Liver (tissue), 9 donors: Measurements from ENCODE around the gene THSD4. TPM values are rescaled to one million over a fixed set of nuclear protein-coding genes. Genes with fewer than 3 reads are reported as not detected.

Experiments used
- DNase-seq: peaks from one replicate; pipeline ENCODE4 v3.0.0-alpha.2; 2017; ENCODE audit warnings: low spot score
- H3K27ac ChIP-seq, 2 donors: one replicate each; pipeline ENCODE4 v1.7.0; 2013; ENCODE audit warnings: inconsistent platforms in 2 of 2, low read length in 2 of 2, control low read depth in 1 of 2, low read depth in 1 of 2, mild to moderate bottlenecking in 1 of 2
- H3K27me3 ChIP-seq, 4 donors: one replicate each; pipeline versions ENCODE4 v1.6.1 to v1.7.0; 2013; ENCODE audit warnings: low read length in 3 of 4, inconsistent platforms in 1 of 4, mild to moderate bottlenecking in 1 of 4, moderate library complexity in 1 of 4; ENCODE audit not compliant: control insufficient read depth in 4 of 4, insufficient read depth in 4 of 4
- H3K36me3 ChIP-seq, 4 donors: one replicate each; pipeline versions ENCODE4 v1.6.1 to v1.7.0; 2013; ENCODE audit warnings: low read length in 3 of 4, mild to moderate bottlenecking in 3 of 4, low read depth in 1 of 4, moderate library complexity in 1 of 4; ENCODE audit not compliant: control insufficient read depth in 4 of 4, insufficient read depth in 3 of 4
- H3K4me1 ChIP-seq, 4 donors: one replicate each; pipeline versions ENCODE4 v1.6.1 to v1.7.0; 2013; ENCODE audit warnings: low read length in 3 of 4, mild to moderate bottlenecking in 3 of 4, moderate library complexity in 1 of 4; ENCODE audit not compliant: control insufficient read depth in 4 of 4, insufficient read depth in 4 of 4
- H3K4me3 ChIP-seq, 3 donors: one replicate each; pipeline versions ENCODE4 v1.6.1 to v1.7.0; 2013; ENCODE audit warnings: low read length in 3 of 3, control low read depth in 1 of 3, low read depth in 1 of 3, mild to moderate bottlenecking in 1 of 3
- H3K9ac ChIP-seq, 2 donors: one replicate each; pipeline ENCODE4 v1.7.0; 2013; ENCODE audit warnings: low read length in 2 of 2, mild to moderate bottlenecking in 2 of 2, moderate library complexity in 2 of 2, control low read depth in 1 of 2, low read depth in 1 of 2
- H3K9me3 ChIP-seq, 4 donors: one replicate each; pipeline versions ENCODE4 v1.6.1 to v1.7.0; 2013; ENCODE audit warnings: low read length in 3 of 4; ENCODE audit not compliant: control insufficient read depth in 4 of 4
- FOXA1 ChIP-seq: IDR thresholded peaks from 2 replicates; pipeline ENCODE4 v1.6.1; 2016; ENCODE audit warnings: antibody characterized with exemption
- FOXA2 ChIP-seq: IDR thresholded peaks from 2 replicates; pipeline ENCODE4 v1.6.1; 2016; ENCODE audit warnings: antibody characterized with exemption
- GABPA ChIP-seq, 2 donors: IDR thresholded peaks in 1 of 2; conservative IDR thresholded peaks in 1 of 2; 2 replicates each; pipeline ENCODE4 v1.6.1; 2016; ENCODE audit warnings: antibody characterized with exemption in 2 of 2, mild to moderate bottlenecking in 1 of 2, moderate library complexity in 1 of 2
- HNF4A ChIP-seq, 2 donors: conservative IDR thresholded peaks; 2 replicates each; pipeline ENCODE4 v1.6.1; 2016; ENCODE audit warnings: antibody characterized with exemption in 2 of 2, mild to moderate bottlenecking in 2 of 2
- HNF4G ChIP-seq: IDR thresholded peaks from 2 replicates; pipeline ENCODE4 v1.6.1; 2016; ENCODE audit warnings: antibody characterized with exemption
- JUND ChIP-seq, 2 donors: IDR thresholded peaks; 2 replicates each; pipeline ENCODE4 v1.6.1; 2016; ENCODE audit warnings: antibody characterized with exemption in 2 of 2
- NR2F2 ChIP-seq: IDR thresholded peaks from 2 replicates; pipeline ENCODE4 v1.6.1; 2016; ENCODE audit warnings: antibody characterized with exemption
- RAD21 ChIP-seq, 2 donors: IDR thresholded peaks; 2 replicates each; pipeline ENCODE4 v1.6.1; 2016; ENCODE audit warnings: antibody characterized with exemption in 2 of 2, mild to moderate bottlenecking in 2 of 2
- RXRA ChIP-seq, 2 donors: IDR thresholded peaks; 2 replicates each; pipeline ENCODE4 v1.6.1; 2017 to 2018; ENCODE audit warnings: antibody characterized with exemption in 2 of 2, mild to moderate bottlenecking in 1 of 2
- SP1 ChIP-seq: IDR thresholded peaks from 2 replicates; pipeline ENCODE4 v1.6.1; 2018; ENCODE audit warnings: antibody characterized with exemption, mild to moderate bottlenecking
- TAF1 ChIP-seq: conservative IDR thresholded peaks from 2 replicates; pipeline ENCODE4 v1.6.1; 2016; ENCODE audit warnings: antibody characterized with exemption, mild to moderate bottlenecking
- YY1 ChIP-seq: IDR thresholded peaks from 2 replicates; pipeline ENCODE4 v1.6.1; 2016; ENCODE audit warnings: antibody characterized with exemption, mild to moderate bottlenecking
- WGBS: extraction: QIAGEN DNeasy Blood & Tissue Kit; methylation state at CpG from one replicate; pipeline ENCODE4 v1.1.7; 2013; 5-methylcytosine and 5-hydroxymethylcytosine counted together
- polyA plus RNA-seq, 2 donors: library from polyadenylated mRNA; stranded (reverse) in 1 of 2; unstranded in 1 of 2; fragments of 200-250 nt in 1 of 2; fragments of >200 nt in 1 of 2; fragmentation: Nextera tagmentation in 1 of 2; extraction: Ambion mirVana in 1 of 2; gene quantifications; one replicate each; pipeline versions ENCODE4 v1.2.1 to v1.2.3, GENCODE V29; 2013 to 2015
- total RNA-seq, 2 donors: library from RNA; depleted of rRNA; stranded (reverse); fragments of >200 nt; gene quantifications; one replicate each; pipeline ENCODE4 v1.2.3, GENCODE V29; 2014
- TF ChIP-seq, protein P1 (sequence below): IDR thresholded peaks from 2 replicates; pipeline ENCODE4 v1.6.1; 2016; ENCODE audit warnings: antibody characterized with exemption
- TF ChIP-seq, protein P2 (sequence below): IDR thresholded peaks from 2 replicates; pipeline ENCODE4 v1.6.1; 2016; ENCODE audit warnings: antibody characterized with exemption
- TF ChIP-seq, protein P3 (sequence below): IDR thresholded peaks from 2 replicates; pipeline ENCODE4 v1.6.1; 2016; ENCODE audit warnings: antibody characterized with exemption, mild to moderate bottlenecking
- TF ChIP-seq, protein P4 (sequence below): IDR thresholded peaks from 2 replicates; pipeline ENCODE4 v1.6.1; 2016; ENCODE audit warnings: antibody characterized with exemption
- TF ChIP-seq, protein P5 (sequence below): fragments of 150-350 bp; IDR thresholded peaks from 2 replicates; pipeline ENCODE4 v1.5.1; 2017; ENCODE audit warnings: improper control_type of control experiment, low read depth, low read length; ENCODE audit not compliant: missing input control
- donor health status: healthy.
- donor health status: healthy.
- donor health status: healthy.
- donor health status: healthy.
- donor health status: healthy.

THSD4 gene
- total and polyA plus RNA-seq, 4 donors, result 0.23 to 11.5 (median 1.9) TPM

DNA sequence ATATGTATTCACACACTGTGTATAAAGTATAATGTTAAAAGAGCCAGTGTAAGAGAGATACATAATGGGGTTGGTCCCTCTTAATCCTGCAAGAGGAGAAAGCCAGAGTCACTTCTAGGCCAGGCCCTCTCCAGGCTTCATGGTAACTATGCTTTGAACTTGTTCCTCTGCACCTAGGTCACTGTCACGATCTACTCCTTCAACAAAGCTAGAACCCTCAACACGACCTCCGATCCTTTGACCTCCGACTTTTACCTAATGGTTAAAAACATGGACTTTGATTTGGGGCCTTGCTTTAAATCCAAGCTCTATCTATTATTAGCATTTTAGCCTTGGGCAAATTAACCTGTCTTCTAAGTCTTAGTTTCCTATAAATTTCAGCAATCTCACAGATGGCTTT is 541.2 kb downstream of the THSD4 start:
- H3K27me3 ChIP-seq, result no peaks in the 10 kb centered on the region
- H3K27ac ChIP-seq, result peak overlapping the region; percentile 54 to 86
- no peaks in the 10 kb centered on the region for H3K36me3 ChIP-seq
- no peaks in the 10 kb centered on the region for H3K9me3 ChIP-seq
- H3K9ac ChIP-seq, result no peak overlapping the region
- H3K4me3 ChIP-seq, result no peak overlapping the region
- 38% methylated on average over 4 of the region's 4 CpGs for WGBS
- DNase-seq, result no peak
- TF ChIP-seq HNF4A (conservative IDR thresholded peaks at IDR 0.05) (peak; percentile 56 to 74), JUND (IDR thresholded peaks at IDR 0.05) (no peak), HNF4G (no peak), RAD21 (IDR thresholded peaks at IDR 0.05) (no peak), RXRA (IDR thresholded peaks at IDR 0.05) (peak; percentile 6 to 31), TAF1 (no peak), FOXA2 (no peak), SP1 (no peak), FOXA1 (no peak), NR2F2 (peak; percentile 33), YY1 (no peak)
- TF ChIP-seq, protein P1, sequence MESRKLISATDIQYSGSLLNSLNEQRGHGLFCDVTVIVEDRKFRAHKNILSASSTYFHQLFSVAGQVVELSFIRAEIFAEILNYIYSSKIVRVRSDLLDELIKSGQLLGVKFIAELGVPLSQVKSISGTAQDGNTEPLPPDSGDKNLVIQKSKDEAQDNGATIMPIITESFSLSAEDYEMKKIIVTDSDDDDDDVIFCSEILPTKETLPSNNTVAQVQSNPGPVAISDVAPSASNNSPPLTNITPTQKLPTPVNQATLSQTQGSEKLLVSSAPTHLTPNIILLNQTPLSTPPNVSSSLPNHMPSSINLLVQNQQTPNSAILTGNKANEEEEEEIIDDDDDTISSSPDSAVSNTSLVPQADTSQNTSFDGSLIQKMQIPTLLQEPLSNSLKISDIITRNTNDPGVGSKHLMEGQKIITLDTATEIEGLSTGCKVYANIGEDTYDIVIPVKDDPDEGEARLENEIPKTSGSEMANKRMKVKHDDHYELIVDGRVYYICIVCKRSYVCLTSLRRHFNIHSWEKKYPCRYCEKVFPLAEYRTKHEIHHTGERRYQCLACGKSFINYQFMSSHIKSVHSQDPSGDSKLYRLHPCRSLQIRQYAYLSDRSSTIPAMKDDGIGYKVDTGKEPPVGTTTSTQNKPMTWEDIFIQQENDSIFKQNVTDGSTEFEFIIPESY, result no peak
- TF ChIP-seq, protein P2, sequence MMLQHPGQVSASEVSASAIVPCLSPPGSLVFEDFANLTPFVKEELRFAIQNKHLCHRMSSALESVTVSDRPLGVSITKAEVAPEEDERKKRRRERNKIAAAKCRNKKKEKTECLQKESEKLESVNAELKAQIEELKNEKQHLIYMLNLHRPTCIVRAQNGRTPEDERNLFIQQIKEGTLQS, result no peak
- TF ChIP-seq, protein P3, sequence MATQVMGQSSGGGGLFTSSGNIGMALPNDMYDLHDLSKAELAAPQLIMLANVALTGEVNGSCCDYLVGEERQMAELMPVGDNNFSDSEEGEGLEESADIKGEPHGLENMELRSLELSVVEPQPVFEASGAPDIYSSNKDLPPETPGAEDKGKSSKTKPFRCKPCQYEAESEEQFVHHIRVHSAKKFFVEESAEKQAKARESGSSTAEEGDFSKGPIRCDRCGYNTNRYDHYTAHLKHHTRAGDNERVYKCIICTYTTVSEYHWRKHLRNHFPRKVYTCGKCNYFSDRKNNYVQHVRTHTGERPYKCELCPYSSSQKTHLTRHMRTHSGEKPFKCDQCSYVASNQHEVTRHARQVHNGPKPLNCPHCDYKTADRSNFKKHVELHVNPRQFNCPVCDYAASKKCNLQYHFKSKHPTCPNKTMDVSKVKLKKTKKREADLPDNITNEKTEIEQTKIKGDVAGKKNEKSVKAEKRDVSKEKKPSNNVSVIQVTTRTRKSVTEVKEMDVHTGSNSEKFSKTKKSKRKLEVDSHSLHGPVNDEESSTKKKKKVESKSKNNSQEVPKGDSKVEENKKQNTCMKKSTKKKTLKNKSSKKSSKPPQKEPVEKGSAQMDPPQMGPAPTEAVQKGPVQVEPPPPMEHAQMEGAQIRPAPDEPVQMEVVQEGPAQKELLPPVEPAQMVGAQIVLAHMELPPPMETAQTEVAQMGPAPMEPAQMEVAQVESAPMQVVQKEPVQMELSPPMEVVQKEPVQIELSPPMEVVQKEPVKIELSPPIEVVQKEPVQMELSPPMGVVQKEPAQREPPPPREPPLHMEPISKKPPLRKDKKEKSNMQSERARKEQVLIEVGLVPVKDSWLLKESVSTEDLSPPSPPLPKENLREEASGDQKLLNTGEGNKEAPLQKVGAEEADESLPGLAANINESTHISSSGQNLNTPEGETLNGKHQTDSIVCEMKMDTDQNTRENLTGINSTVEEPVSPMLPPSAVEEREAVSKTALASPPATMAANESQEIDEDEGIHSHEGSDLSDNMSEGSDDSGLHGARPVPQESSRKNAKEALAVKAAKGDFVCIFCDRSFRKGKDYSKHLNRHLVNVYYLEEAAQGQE, result no peak
- H3K4me1 ChIP-seq, result peaks cover 5 to 63% (median 49%) of the 10 kb centered on the region in 4 donors

DNA sequence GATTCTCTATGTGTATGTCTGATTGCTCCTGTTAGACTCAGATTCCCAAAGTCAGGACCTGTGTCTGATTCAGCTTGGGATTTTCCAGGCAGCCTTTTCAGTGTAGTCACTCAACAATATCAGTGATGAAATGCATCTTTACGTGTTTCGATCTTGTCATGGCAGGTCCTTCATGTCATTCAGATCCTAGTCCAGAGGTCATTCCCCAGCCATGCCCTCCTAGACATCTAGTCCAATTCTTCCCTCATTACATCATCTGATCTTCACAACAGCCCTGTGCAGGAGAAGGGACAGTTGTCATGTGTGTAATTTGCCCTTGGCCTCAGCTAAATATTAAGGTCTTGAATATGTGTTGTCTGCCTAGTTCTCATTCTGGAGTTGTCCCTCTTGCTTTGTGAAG is 541.9 kb downstream of the THSD4 start:
- Histone ChIP-seq H3K27ac (peak overlapping the region; percentile 54 to 86), H3K36me3 (no peaks in the 10 kb centered on the region), H3K4me3 (no peak overlapping the region), H3K27me3 (no peaks in the 10 kb centered on the region), H3K4me1 (peaks cover 5 to 68% (median 50%) of the 10 kb centered on the region in 4 donors), H3K9ac (no peak overlapping the region), H3K9me3 (no peaks in the 10 kb centered on the region)
- 58% methylated on average over 2 of the region's 2 CpGs for WGBS
- DNase-seq, result no peak
- TF ChIP-seq, protein P4, sequence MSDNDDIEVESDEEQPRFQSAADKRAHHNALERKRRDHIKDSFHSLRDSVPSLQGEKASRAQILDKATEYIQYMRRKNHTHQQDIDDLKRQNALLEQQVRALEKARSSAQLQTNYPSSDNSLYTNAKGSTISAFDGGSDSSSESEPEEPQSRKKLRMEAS, result no peak
- TF ChIP-seq HNF4A (conservative IDR thresholded peaks at IDR 0.05) (peak in 1 of 2 donors; percentile 55), FOXA1 (no peak), GABPA (IDR thresholded peaks at IDR 0.05 in 1 of 2, conservative IDR thresholded peaks at IDR 0.05 in 1 of 2) (no peak)
- TF ChIP-seq, protein P5, sequence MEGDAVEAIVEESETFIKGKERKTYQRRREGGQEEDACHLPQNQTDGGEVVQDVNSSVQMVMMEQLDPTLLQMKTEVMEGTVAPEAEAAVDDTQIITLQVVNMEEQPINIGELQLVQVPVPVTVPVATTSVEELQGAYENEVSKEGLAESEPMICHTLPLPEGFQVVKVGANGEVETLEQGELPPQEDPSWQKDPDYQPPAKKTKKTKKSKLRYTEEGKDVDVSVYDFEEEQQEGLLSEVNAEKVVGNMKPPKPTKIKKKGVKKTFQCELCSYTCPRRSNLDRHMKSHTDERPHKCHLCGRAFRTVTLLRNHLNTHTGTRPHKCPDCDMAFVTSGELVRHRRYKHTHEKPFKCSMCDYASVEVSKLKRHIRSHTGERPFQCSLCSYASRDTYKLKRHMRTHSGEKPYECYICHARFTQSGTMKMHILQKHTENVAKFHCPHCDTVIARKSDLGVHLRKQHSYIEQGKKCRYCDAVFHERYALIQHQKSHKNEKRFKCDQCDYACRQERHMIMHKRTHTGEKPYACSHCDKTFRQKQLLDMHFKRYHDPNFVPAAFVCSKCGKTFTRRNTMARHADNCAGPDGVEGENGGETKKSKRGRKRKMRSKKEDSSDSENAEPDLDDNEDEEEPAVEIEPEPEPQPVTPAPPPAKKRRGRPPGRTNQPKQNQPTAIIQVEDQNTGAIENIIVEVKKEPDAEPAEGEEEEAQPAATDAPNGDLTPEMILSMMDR, result no peak
- TF ChIP-seq, protein P3, result no peak
